Peyer's patch (tissue), 4 donors: ENCODE data around the gene NPL. TPM values are rescaled to one million over a fixed set of nuclear protein-coding genes. Genes with fewer than 3 reads are reported as not detected.
A peak's percentile ranks its signal among the peaks of the same experiment; 100 is the strongest.

Experiments
- DNase-seq, 3 donors: peaks; one replicate each; pipeline ENCODE4 v3.0.0-alpha.2; 2017 to 2019
- H3K27ac ChIP-seq, 4 donors: fragments of 200-600 bp; sonication (generic); one replicate each; pipeline ENCODE4 v1.5.1; 2016 to 2019
- H3K27me3 ChIP-seq, 2 donors: fragments of 200-600 bp; sonication (generic); one replicate each; pipeline ENCODE4 v1.5.1; 2019
- H3K36me3 ChIP-seq, 3 donors: fragments of 200-600 bp; sonication (generic); one replicate each; pipeline ENCODE4 v1.5.1; 2016 to 2019
- H3K4me1 ChIP-seq, 4 donors: fragments of 200-600 bp; sonication (generic); one replicate each; pipeline ENCODE4 v1.5.1; 2016 to 2019
- H3K4me3 ChIP-seq, 4 donors: fragments of 200-600 bp; sonication (generic); 1 replicate in 3 of 4; 2 replicates in 1 of 4; pipeline ENCODE4 v1.5.1; 2016 to 2019; ENCODE audit warnings: mild to moderate bottlenecking in 1 of 4
- H3K9me3 ChIP-seq, 4 donors: fragments of 200-600 bp; sonication (generic); one replicate each; pipeline ENCODE4 v1.5.1; 2016 to 2019; ENCODE audit warnings: mild to moderate bottlenecking in 1 of 4
- POLR2A ChIP-seq, 2 donors: fragments of 450-650 bp; IDR thresholded peaks; one replicate each; pipeline ENCODE4 v1.5.1; 2017; ENCODE audit warnings: antibody characterized with exemption in 2 of 2, mild to moderate bottlenecking in 2 of 2, moderate library complexity in 2 of 2
- total RNA-seq, 4 donors: library from RNA; depleted of rRNA; stranded (reverse); fragments of >200 nt; gene quantifications; one replicate each; pipeline ENCODE4 v1.1.0, GENCODE V29; 2016
- TF ChIP-seq, protein P1 (sequence below), 6 experiments: fragments of 450-650 bp in 4 of 6; fragments of 200-600 bp in 2 of 6; sonication (generic) in 1 of 6; IDR thresholded peaks; one replicate each; pipeline ENCODE4 v1.5.1; 2017 to 2019; ENCODE audit warnings: antibody characterized with exemption in 6 of 6, mild to moderate bottlenecking in 3 of 6, moderate library complexity in 1 of 6

Gene NPL
- total RNA-seq, 4 donors from 2014 or later: 2.3 to 10.7 (median 7.4) TPM

GRCh38 chr1:182786223-182786994 lies 3.2 kb upstream of the NPL start:
- no peak for TF ChIP-seq POLR2A (IDR thresholded peaks at IDR 0.05)
- TF ChIP-seq, protein P1, sequence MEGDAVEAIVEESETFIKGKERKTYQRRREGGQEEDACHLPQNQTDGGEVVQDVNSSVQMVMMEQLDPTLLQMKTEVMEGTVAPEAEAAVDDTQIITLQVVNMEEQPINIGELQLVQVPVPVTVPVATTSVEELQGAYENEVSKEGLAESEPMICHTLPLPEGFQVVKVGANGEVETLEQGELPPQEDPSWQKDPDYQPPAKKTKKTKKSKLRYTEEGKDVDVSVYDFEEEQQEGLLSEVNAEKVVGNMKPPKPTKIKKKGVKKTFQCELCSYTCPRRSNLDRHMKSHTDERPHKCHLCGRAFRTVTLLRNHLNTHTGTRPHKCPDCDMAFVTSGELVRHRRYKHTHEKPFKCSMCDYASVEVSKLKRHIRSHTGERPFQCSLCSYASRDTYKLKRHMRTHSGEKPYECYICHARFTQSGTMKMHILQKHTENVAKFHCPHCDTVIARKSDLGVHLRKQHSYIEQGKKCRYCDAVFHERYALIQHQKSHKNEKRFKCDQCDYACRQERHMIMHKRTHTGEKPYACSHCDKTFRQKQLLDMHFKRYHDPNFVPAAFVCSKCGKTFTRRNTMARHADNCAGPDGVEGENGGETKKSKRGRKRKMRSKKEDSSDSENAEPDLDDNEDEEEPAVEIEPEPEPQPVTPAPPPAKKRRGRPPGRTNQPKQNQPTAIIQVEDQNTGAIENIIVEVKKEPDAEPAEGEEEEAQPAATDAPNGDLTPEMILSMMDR (IDR thresholded peaks at IDR 0.05): peak; percentile 35 to 67 (median 61)
- Histone ChIP-seq H3K36me3 (no peaks in the 10 kb centered on the region), H3K27ac (no peak overlapping the region), H3K4me1 (peaks cover 0 to 4% (median 0%) of the 10 kb centered on the region in 4 donors), H3K4me3 (no peak overlapping the region), H3K27me3 (no peaks in the 10 kb centered on the region), H3K9me3 (no peaks in the 10 kb centered on the region)
- DNase-seq: peak; percentile 23 to 74 (median 64)

DNA sequence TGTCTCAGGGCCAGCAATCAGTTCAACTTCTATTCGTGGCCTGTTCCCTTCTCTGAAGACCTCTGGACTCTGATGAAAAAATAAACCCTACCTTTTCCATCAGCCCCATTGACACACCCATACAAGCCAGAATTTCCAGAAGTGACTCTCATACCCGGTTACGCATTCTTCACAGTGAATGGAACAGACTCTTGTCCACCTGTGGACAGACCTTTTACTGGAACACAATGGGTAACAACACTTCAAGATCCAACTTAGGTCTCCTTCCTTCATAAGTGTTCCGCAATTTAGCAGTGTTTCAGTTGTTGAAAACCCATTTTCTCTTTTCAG lies 2.6 kb upstream of the NPL start:
- Histone ChIP-seq H3K36me3 (no peaks in the 10 kb centered on the region), H3K4me1 (peaks cover 0 to 4% (median 0%) of the 10 kb centered on the region in 4 donors), H3K9me3 (no peaks in the 10 kb centered on the region), H3K27ac (no peak overlapping the region), H3K27me3 (no peaks in the 10 kb centered on the region), H3K4me3 (no peak overlapping the region)
- no peak for DNase-seq
- TF ChIP-seq, protein P1 (IDR thresholded peaks at IDR 0.05): no peak
- TF ChIP-seq POLR2A (IDR thresholded peaks at IDR 0.05): no peak

GRCh38 chr1:182791281-182792179 lies 2.0 kb downstream of the NPL start:
- H3K9me3 ChIP-seq: no peaks in the 10 kb centered on the region
- no peaks in the 10 kb centered on the region for H3K36me3 ChIP-seq
- peaks cover 0 to 8% (median 0%) of the 10 kb centered on the region in 4 donors for H3K4me1 ChIP-seq
- no peak for TF ChIP-seq POLR2A (IDR thresholded peaks at IDR 0.05)
- TF ChIP-seq, protein P1 (IDR thresholded peaks at IDR 0.05): no peak
- H3K4me3 ChIP-seq: no peak overlapping the region
- DNase-seq: no peak
- no peak overlapping the region for H3K27ac ChIP-seq
- H3K27me3 ChIP-seq: no peaks in the 10 kb centered on the region

- Histone ChIP-seq H3K27ac (peak overlapping the region in 1 of 4 donors; percentile 21), H3K4me3 (no peak overlapping the region), H3K9me3 (no peaks in the 10 kb centered on the region), H3K4me1 (peaks cover 0 to 8% (median 0%) of the 10 kb centered on the region in 4 donors), H3K36me3 (no peaks in the 10 kb centered on the region), H3K27me3 (no peaks in the 10 kb centered on the region)
- DNase-seq: no peak
- TF ChIP-seq, protein P1 (IDR thresholded peaks at IDR 0.05): no peak
- TF ChIP-seq POLR2A (IDR thresholded peaks at IDR 0.05): no peak
Measured at GRCh38 chr1:182794091-182794490, 4.5 kb downstream of the NPL start.

DNA sequence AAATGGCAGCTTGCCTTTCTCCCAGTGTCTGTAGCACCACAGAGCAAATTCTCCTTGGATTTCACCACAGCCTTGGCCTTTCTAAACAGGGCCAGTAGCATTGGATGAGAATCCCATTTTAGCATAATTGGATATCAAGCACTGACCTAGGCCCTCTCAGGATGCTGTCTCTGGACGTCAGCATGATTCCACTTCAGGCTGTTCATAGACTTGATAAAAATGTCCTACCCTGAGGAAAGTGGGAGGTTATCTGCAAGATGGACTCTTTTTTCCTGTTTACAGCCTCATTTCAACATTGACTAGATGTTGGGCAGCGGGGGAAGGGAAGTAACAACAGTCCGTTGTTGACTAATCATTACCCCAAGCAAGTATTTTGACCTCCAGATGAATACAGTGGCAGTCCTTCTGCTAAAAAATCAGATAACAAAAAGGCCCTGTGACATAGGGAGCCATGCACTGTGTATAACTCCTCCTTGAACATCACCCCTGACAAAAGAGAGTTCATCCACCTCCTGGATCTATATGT lies 5.2 kb downstream of the NPL start:
- Histone ChIP-seq H3K36me3 (no peaks in the 10 kb centered on the region), H3K9me3 (no peaks in the 10 kb centered on the region), H3K4me3 (no peak overlapping the region), H3K27me3 (no peaks in the 10 kb centered on the region), H3K27ac (peak overlapping the region in 1 of 4 donors; percentile 21), H3K4me1 (peaks cover 0 to 8% (median 0%) of the 10 kb centered on the region in 4 donors)
- no peak for DNase-seq
- TF ChIP-seq POLR2A (IDR thresholded peaks at IDR 0.05): no peak
- TF ChIP-seq, protein P1 (IDR thresholded peaks at IDR 0.05): no peak
